ENCODE data around the gene TSNAXIP1. TPM values are rescaled to one million over a fixed set of nuclear protein-coding genes. Genes with fewer than 3 reads are reported as not detected.

TSNAXIP1 gene
- total and polyA plus RNA-seq, 9 of the 15 experiments (the other 6 are each of a cell fraction or from before 2014, with no cell fraction given): 0.03 to 0.24 (median 0.11) TPM; not detected in 4

- no peak for TF ChIP-seq CBX3 (IDR thresholded peaks at IDR 0.05; ENCODE audit: borderline replicate concordance in 1 of 2, low read length in 2 of 2)
Measured at GRCh38 chr16:67761924-67762323, 44.8 kb upstream of the TSNAXIP1 start (continued).

- no peak overlapping the region for H2AFZ ChIP-seq (ENCODE audit: low read depth, low read length)
- H3K27me3 ChIP-seq (ENCODE audit: control insufficient read depth in 2 of 2, insufficient read depth in 2 of 2, low read length in 2 of 2): no peaks in the 10 kb centered on the region
- no peaks in the 10 kb centered on the region for H3K79me2 ChIP-seq (ENCODE audit: control insufficient read depth, insufficient read depth, low read length)
- WGBS (ENCODE audit: insufficient coverage, low coverage, missing lambda C conversion rate): 69% methylated on average over 2 of the region's 2 CpGs
- in situ Hi-C loops (cut with MboI): no loop called here
- H3K27ac ChIP-seq (ENCODE audit: extremely low read depth, low read depth, low read length): no peak overlapping the region
- FAIRE-seq: no peak
- no peak overlapping the region for H3K4me3 ChIP-seq
- H3K9ac ChIP-seq (ENCODE audit: insufficient read depth in 1 of 2, low read depth in 2 of 2, low read length in 2 of 2): no peak overlapping the region
- H3K9me3 ChIP-seq (replicated peaks; ENCODE audit: control insufficient read depth, insufficient read depth, low read depth, low read length): no peaks in the 10 kb centered on the region
- peaks cover 18% of the 10 kb centered on the region; the same call in 2 of the 3 replicates for H3K36me3 ChIP-seq (ENCODE audit: control insufficient read depth, insufficient read depth, low read length)
- no peak for ATAC-seq
- H3K9me1 ChIP-seq (ENCODE audit: control insufficient read depth, insufficient read depth, low read length): peaks cover 5% of the 10 kb centered on the region
- POLR2A ChIA-PET: interaction anchor here (1.0 kb wide), 1 partner anchor 8 kb away, joined by 3 read pairs; no protein-coding TSS in a partner anchor
- intact Hi-C loops (cut with micrococcal nuclease): no loop called here
- 0 out of 2 replicates have a peak, but pooled peaks cover 1% of the 10 kb centered on the region for H4K20me1 ChIP-seq (replicated peaks; ENCODE audit: control insufficient read depth, insufficient read depth, low read length)
- TF ChIP-seq ZNF79 (CRISPR knock-in tag; IDR thresholded peaks at IDR 0.05; ENCODE audit: low read depth) (no peak), MCM5 (IDR thresholded peaks at IDR 0.05; ENCODE audit: low read depth) (no peak), HIVEP1 (CRISPR knock-in tag; IDR thresholded peaks at IDR 0.05) (no peak), GABPB2 (CRISPR knock-in tag; conservative IDR thresholded peaks at IDR 0.05) (no peak), TAF7 (tag; IDR thresholded peaks at IDR 0.05) (no peak), XRCC3 (IDR thresholded peaks at IDR 0.05) (no peak), BACH1 (tag; IDR thresholded peaks at IDR 0.05) (no peak), SOX6 (IDR thresholded peaks at IDR 0.05) (no peak), ARHGAP35 (IDR thresholded peaks at IDR 0.05; ENCODE audit: partially characterized antibody) (no peak), BCL6 (CRISPR knock-in tag; IDR thresholded peaks at IDR 0.05) (no peak), ZFP30 (CRISPR knock-in tag; IDR thresholded peaks at IDR 0.05; ENCODE audit: borderline replicate concordance) (no peak), BRD9 (IDR thresholded peaks at IDR 0.05; ENCODE audit: low read depth, partially characterized antibody) (no peak), BRCA1 (IDR thresholded peaks at IDR 0.05) (no peak), BRCA1 (CRISPR knock-in tag; IDR thresholded peaks at IDR 0.05) (no peak), ZNF143 (CRISPR knock-in tag; IDR thresholded peaks at IDR 0.05) (no peak), BCOR (IDR thresholded peaks at IDR 0.05) (no peak)
- DNase-seq (ENCODE audit: extremely low read depth in 1 of 4, low spot score in 3 of 4): no peak
- BruUV-seq (replicated peaks): no TSS peak
- H3K4me2 ChIP-seq (ENCODE audit: insufficient read depth, low read length): no peak overlapping the region
- CTCF ChIA-PET (ENCODE audit: low intra/inter-chr PET ratio): no interaction called here
- H3K4me1 ChIP-seq (replicated peaks in 1 of 2; ENCODE audit: control insufficient read depth in 2 of 2, insufficient read depth in 2 of 2, low read length in 2 of 2): peaks cover 4 to 9% of the 10 kb centered on the region in 2 experiments; a peak in 2 of 5 replicates
Measured at GRCh38 chr16:67762385-67762784, 44.3 kb upstream of the TSNAXIP1 start.

Measured in K562 (cell line).